IMR-90 (cell line): Measurements from ENCODE around the gene DYRK1A. TPM values are rescaled to one million over a fixed set of nuclear protein-coding genes. Genes with fewer than 3 reads are reported as not detected.

Experiments used
- ATAC-seq: fragments of 200-7000 bp; cut with Tn5 transposase; 2 replicates; pipeline ENCODE4 v1.9.1; 2020; ENCODE audit warnings: low read depth, mild to moderate bottlenecking, moderate library complexity
- BruUV-seq: library from RNA; stranded (reverse); fragments of 400-500 nt; replicated peaks from 2 replicates; lab custom pipeline; 2021; lab: Mats Ljungman, UMichigan
- CTCF ChIA-PET: fragments of 300-600 bp; formaldehyde crosslinking; extraction: SDS; loops from one replicate; lab custom pipeline; 2021; ENCODE audit warnings: antibody characterized with exemption; lab: Yijun Ruan, JAX
- POLR2A ChIA-PET: fragments of 300-600 bp; sonication (Branson Sonifier 250); formaldehyde crosslinking; loops from one replicate; lab custom pipeline; 2022; ENCODE audit warnings: antibody characterized with exemption; ENCODE audit not compliant: unreplicated experiment; lab: Charles Lee
- DNase-seq: peaks from one replicate; pipeline ENCODE4 v3.0.0; 2013
- H2AFZ ChIP-seq: replicated peaks from 2 replicates; pipeline ENCODE3; 2013; ENCODE audit warnings: low read length, mild to moderate bottlenecking; ENCODE audit not compliant: poor library complexity
- H2AK5ac ChIP-seq: 2 replicates; pipeline ENCODE4 v1.6.1; 2013; ENCODE audit warnings: low read depth, low read length, inconsistent platforms
- H2AK9ac ChIP-seq: replicated peaks from 2 replicates; pipeline ENCODE3; 2013; ENCODE audit warnings: mild to moderate bottlenecking, low read depth, low read length, moderate library complexity; ENCODE audit not compliant: poor library complexity
- H2BK120ac ChIP-seq: 2 replicates; pipeline ENCODE4 v1.6.1; 2013; ENCODE audit warnings: low read depth, low read length, inconsistent platforms
- H2BK15ac ChIP-seq: 3 replicates; pipeline ENCODE4 v1.6.1; 2013; ENCODE audit warnings: low read depth, low read length, inconsistent platforms
- H2BK20ac ChIP-seq: 2 replicates; pipeline ENCODE4 v1.6.1; 2013; ENCODE audit warnings: low read depth, mild to moderate bottlenecking, inconsistent platforms, low read length, moderate library complexity
- H2BK5ac ChIP-seq: 2 replicates; pipeline ENCODE4 v1.6.1; 2013; ENCODE audit warnings: mild to moderate bottlenecking, low read depth, low read length, inconsistent platforms; ENCODE audit not compliant: poor library complexity, severe bottlenecking
- H3K14ac ChIP-seq: replicated peaks from 2 replicates; pipeline ENCODE4 v1.6.1; 2013; ENCODE audit warnings: low read depth, low read length, inconsistent platforms
- H3K18ac ChIP-seq: 2 replicates; pipeline ENCODE4 v1.6.1; 2013; ENCODE audit warnings: low read depth, low read length, control low read depth
- H3K23ac ChIP-seq: 2 replicates; pipeline ENCODE4 v1.6.1; 2013; ENCODE audit warnings: low read depth, low read length, inconsistent platforms
- H3K27ac ChIP-seq: 2 replicates; pipeline ENCODE4 v1.5.1; 2013; ENCODE audit warnings: mild to moderate bottlenecking, control low read depth, low read length; ENCODE audit not compliant: insufficient read depth
- H3K27me3 ChIP-seq: 2 replicates; pipeline ENCODE4 v1.6.1; 2013; ENCODE audit warnings: low read length; ENCODE audit not compliant: control insufficient read depth, insufficient read depth
- H3K36me3 ChIP-seq: 2 replicates; pipeline ENCODE4 v1.6.1; 2013; ENCODE audit warnings: low read length, mixed read lengths; ENCODE audit not compliant: control insufficient read depth, insufficient read depth
- H3K4ac ChIP-seq: 2 replicates; pipeline ENCODE4 v1.6.1; 2013; ENCODE audit warnings: low read depth, low read length, inconsistent platforms
- H3K4me1 ChIP-seq: 2 replicates; pipeline ENCODE4 v1.6.1; 2013; ENCODE audit warnings: low read length, mixed read lengths; ENCODE audit not compliant: control insufficient read depth, insufficient read depth
- H3K4me2 ChIP-seq: 2 replicates; pipeline ENCODE4 v1.6.1; 2013; ENCODE audit warnings: low read depth, mild to moderate bottlenecking, control low read depth, low read length, moderate library complexity
- H3K4me3 ChIP-seq: 2 replicates; pipeline ENCODE4 v1.5.1; 2013; ENCODE audit warnings: low read depth, mild to moderate bottlenecking, control low read depth, low read length, moderate library complexity; ENCODE audit not compliant: insufficient read depth
- H3K56ac ChIP-seq: 2 replicates; pipeline ENCODE4 v1.6.1; 2013; ENCODE audit warnings: low read length, inconsistent platforms; ENCODE audit not compliant: insufficient read depth; ENCODE audit errors: extremely low read depth
- H3K79me1 ChIP-seq, 2 experiments: 2 replicates each; pipeline ENCODE4 v1.6.1; 2013; ENCODE audit warnings: low read length in 2 of 2, inconsistent platforms in 1 of 2, low read depth in 1 of 2
- H3K9ac ChIP-seq: 2 replicates; pipeline ENCODE4 v1.6.1; 2013; ENCODE audit warnings: low read depth, low read length, control low read depth
- H3K9me1 ChIP-seq: 2 replicates; pipeline ENCODE4 v1.6.1; 2013; ENCODE audit warnings: low read length, inconsistent platforms; ENCODE audit not compliant: insufficient read depth
- H3K9me3 ChIP-seq: 2 replicates; pipeline ENCODE4 v1.6.1; 2013; ENCODE audit warnings: low read length; ENCODE audit not compliant: control insufficient read depth, insufficient read depth
- H4K20me1 ChIP-seq: 2 replicates; pipeline ENCODE4 v1.6.1; 2013; ENCODE audit warnings: low read length, inconsistent platforms; ENCODE audit not compliant: insufficient read depth
- H4K5ac ChIP-seq: 2 replicates; pipeline ENCODE4 v1.6.1; 2013; ENCODE audit warnings: mild to moderate bottlenecking, low read depth, low read length, control low read depth
- H4K8ac ChIP-seq, 2 experiments: 2 replicates each; pipeline ENCODE4 v1.6.1; 2013; ENCODE audit warnings: low read depth in 2 of 2, low read length in 2 of 2, control low read depth in 1 of 2, inconsistent platforms in 1 of 2
- H4K91ac ChIP-seq: 2 replicates; pipeline ENCODE4 v1.6.1; 2013; ENCODE audit warnings: low read depth, low read length, inconsistent platforms; ENCODE audit not compliant: insufficient read depth
- CTCF ChIP-seq: conservative IDR thresholded peaks from 2 replicates; pipeline ENCODE4 v1.5.1; 2012; ENCODE audit warnings: mild to moderate bottlenecking, low read depth, low read length, improper control_type of control experiment
- MAFK ChIP-seq: IDR thresholded peaks from 2 replicates; pipeline ENCODE4 v1.6.1; 2012; ENCODE audit warnings: low read depth, low read length, improper control_type of control experiment
- WGBS, 2 experiments: methylation state at CpG; one replicate each; pipeline versions ENCODE4 v1.1.5 to v1.1.7; 2013; ENCODE audit warnings: missing lambda C conversion rate in 2 of 2; ENCODE audit not compliant: insufficient read length in 1 of 2; ENCODE audit errors: extremely low coverage in 2 of 2; 5-methylcytosine and 5-hydroxymethylcytosine counted together
- dilution Hi-C: fragments of 300-500 bp; cut with HindIII; formaldehyde crosslinking; loops from one replicate; pipeline ENCODE4 v1.14.3; 2018; ENCODE audit warnings: low sequenced_read_pairs; ENCODE audit not compliant: unreplicated experiment
- in situ Hi-C: fragments of 300-500 bp; cut with MboI; formaldehyde crosslinking; loops from 3 replicates; pipeline ENCODE4 v1.14.3; 2019; ENCODE audit warnings: low sequenced_read_pairs, inconsistent platforms, mixed read lengths
- intact Hi-C: fragments of 100-400 bp; cut with micrococcal nuclease; formaldehyde crosslinking; loops from 2 replicates; pipeline ENCODE4 v1.10.0; 2022
- polyA plus RNA-seq, 3 experiments: library from polyadenylated mRNA; depleted of rRNA; stranded (reverse); fragments of >200 nt; gene quantifications; 2 replicates each; pipeline ENCODE4 v1.2.3, GENCODE V29; 2012; ENCODE audit warnings: low replicate concordance in 1 of 3
- total RNA-seq: library from RNA; depleted of rRNA; stranded (reverse); fragments of >200 nt; gene quantifications from 2 replicates; pipeline ENCODE4 v1.2.3, GENCODE V29; 2012

Gene DYRK1A
- total and polyA plus RNA-seq, 2 of the 4 experiments (the other 2 are of a cell fraction) = 18.6 to 50.5 TPM

GRCh38 chr21:37571442-37571841, 204.9 kb downstream of the DYRK1A start:
- Histone ChIP-seq H3K4ac (no peak overlapping the region), H2BK5ac (no peak overlapping the region), H3K18ac (no peak overlapping the region), H2AK9ac (no peak overlapping the region), H4K8ac (no peak overlapping the region), H3K9ac (no peak overlapping the region), H3K9me3 (peaks cover 2% of the 10 kb centered on the region; the same call in 1 of the 2 replicates), H4K91ac (no peak overlapping the region), H3K27ac (no peak overlapping the region), H2AK5ac (no peak overlapping the region), H3K9me1 (no peaks in the 10 kb centered on the region), H3K56ac (no peak overlapping the region), H2AFZ (no peak overlapping the region), H3K4me2 (no peak overlapping the region), H3K14ac (no peak overlapping the region), H3K4me1 (no peaks in the 10 kb centered on the region), H2BK120ac (no peak overlapping the region), H3K79me1 (no peaks in the 10 kb centered on the region), H2BK15ac (no peak overlapping the region), H3K4me3 (no peak overlapping the region), H3K27me3 (peaks cover 10% of the 10 kb centered on the region), H4K5ac (no peak overlapping the region), H3K36me3 (no peaks in the 10 kb centered on the region), H3K23ac (no peak overlapping the region), H2BK20ac (no peak overlapping the region), H4K20me1 (no peaks in the 10 kb centered on the region)
- POLR2A ChIA-PET = no interaction called here
- no peak for ATAC-seq
- no TSS peak for BruUV-seq
- intact Hi-C loops = no loop called here
- no peak for DNase-seq
- dilution Hi-C loops = no loop called here
- whole genome bisulfite sequencing, 2 experiments = 81% methylated on average over 2 of the region's 6 CpGs; no CpG with 5 or more reads in 1 of the 2 experiments
- peak; percentile 49 for TF ChIP-seq MAFK
- TF ChIP-seq CTCF = no peak
- CTCF ChIA-PET = interaction anchor here (0.6 kb wide), 1 partner anchor 190 kb away, joined by 3 read pairs; no protein-coding TSS in a partner anchor
- in situ Hi-C loops = no loop called here
